GM06990 (cell line): ENCODE measurements around the gene OR56B1.
"Not testable (repeated sequence)": the region's sequence is repeated elsewhere in the genome, so short reads cannot be mapped to it uniquely, and the experiment has no call there.

Experiments used
- DNase-seq: peaks from one replicate; pipeline ENCODE4 v3.0.0-alpha.2; 2011; ENCODE audit not compliant: insufficient read length; ENCODE audit errors: extremely low read depth
- H3K27me3 ChIP-seq: replicated peaks from 2 replicates; pipeline ENCODE4 v1.6.0; 2011; ENCODE audit warnings: low read length; ENCODE audit not compliant: control insufficient read depth, insufficient read depth
- H3K36me3 ChIP-seq: 2 replicates; pipeline ENCODE4 v1.5.1; 2011; ENCODE audit warnings: low read length; ENCODE audit not compliant: control insufficient read depth, insufficient read depth
- H3K4me3 ChIP-seq: replicated peaks from 2 replicates; pipeline ENCODE4 v1.5.1; 2011; ENCODE audit warnings: low read depth, mild to moderate bottlenecking, control low read depth, low read length
- TF ChIP-seq, protein P1 (sequence below): IDR thresholded peaks from 2 replicates; pipeline ENCODE4 v1.5.1; 2011; ENCODE audit warnings: low read length, control low read depth, mild to moderate bottlenecking, inconsistent platforms; ENCODE audit not compliant: insufficient read depth, poor library complexity, severe bottlenecking

The OR56B1 gene

GRCh38 chr11:5736396-5736795, at the start of gene OR56B1:
Gene OR56B1 (plus strand): TSS chr11:5736448. CDS start chr11:5736517, 69 bp downstream.
- H3K4me3 ChIP-seq, result no peak within 1 kb of the TSS
- DNase-seq, result no peak
- no peaks in the 10 kb centered on the region for H3K36me3 ChIP-seq
- TF ChIP-seq, protein P1, sequence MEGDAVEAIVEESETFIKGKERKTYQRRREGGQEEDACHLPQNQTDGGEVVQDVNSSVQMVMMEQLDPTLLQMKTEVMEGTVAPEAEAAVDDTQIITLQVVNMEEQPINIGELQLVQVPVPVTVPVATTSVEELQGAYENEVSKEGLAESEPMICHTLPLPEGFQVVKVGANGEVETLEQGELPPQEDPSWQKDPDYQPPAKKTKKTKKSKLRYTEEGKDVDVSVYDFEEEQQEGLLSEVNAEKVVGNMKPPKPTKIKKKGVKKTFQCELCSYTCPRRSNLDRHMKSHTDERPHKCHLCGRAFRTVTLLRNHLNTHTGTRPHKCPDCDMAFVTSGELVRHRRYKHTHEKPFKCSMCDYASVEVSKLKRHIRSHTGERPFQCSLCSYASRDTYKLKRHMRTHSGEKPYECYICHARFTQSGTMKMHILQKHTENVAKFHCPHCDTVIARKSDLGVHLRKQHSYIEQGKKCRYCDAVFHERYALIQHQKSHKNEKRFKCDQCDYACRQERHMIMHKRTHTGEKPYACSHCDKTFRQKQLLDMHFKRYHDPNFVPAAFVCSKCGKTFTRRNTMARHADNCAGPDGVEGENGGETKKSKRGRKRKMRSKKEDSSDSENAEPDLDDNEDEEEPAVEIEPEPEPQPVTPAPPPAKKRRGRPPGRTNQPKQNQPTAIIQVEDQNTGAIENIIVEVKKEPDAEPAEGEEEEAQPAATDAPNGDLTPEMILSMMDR, result no peak
- H3K27me3 ChIP-seq, result no peaks in the 10 kb centered on the region

DNA sequence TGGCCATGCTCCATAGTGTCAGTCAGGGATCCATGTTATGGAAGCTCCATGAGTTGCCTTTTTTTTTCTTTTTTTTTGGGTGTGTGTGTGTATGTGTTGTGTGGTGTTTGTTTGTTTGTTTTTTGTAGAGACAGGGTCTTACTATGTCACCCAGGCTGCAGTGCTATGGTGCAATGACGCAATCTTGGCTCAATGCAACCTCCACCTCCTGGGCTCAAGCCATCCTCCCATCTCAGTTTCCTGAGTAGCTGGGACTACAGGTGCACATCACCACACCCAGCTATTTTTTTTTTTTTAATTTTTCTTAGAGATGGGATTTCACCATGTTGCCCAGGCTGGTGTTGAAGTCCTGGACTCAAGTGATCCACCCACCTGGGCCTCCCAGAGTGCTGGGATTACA, 47.8 kb upstream of the OR56B1 start:
- Histone ChIP-seq H3K36me3 (no peaks in the 10 kb centered on the region; the same call in 1 of the 2 replicates), H3K4me3 (no peak overlapping the region), H3K27me3 (no peaks in the 10 kb centered on the region)
- TF ChIP-seq, protein P1, result no peak
- DNase-seq, result no peak

- no peaks in the 10 kb centered on the region for H3K27me3 ChIP-seq
- DNase-seq, result peak; percentile 71
- TF ChIP-seq, protein P1, result no peak
- peak within 1 kb of the TSS; percentile 64 for H3K4me3 ChIP-seq
- H3K36me3 ChIP-seq, result no peaks in the 10 kb centered on the region; the same call in 1 of the 2 replicates
These were observed 46.7 kb upstream of the OR56B1 start, which contains the start of gene TRIM22 for GRCh38 chr11:5689551-5689983. Gene TRIM22 (plus strand): TSS chr11:5689790. CDS start chr11:5696233, 6,443 bp downstream.

- Histone ChIP-seq H3K4me3 (peak overlapping the region; percentile 64), H3K36me3 (no peaks in the 10 kb centered on the region; the same call in 1 of the 2 replicates), H3K27me3 (no peaks in the 10 kb centered on the region)
- DNase-seq, result no peak
- TF ChIP-seq, protein P1, result no peak
These were observed 46.0 kb upstream of the OR56B1 start for GRCh38 chr11:5690216-5690615.

DNA sequence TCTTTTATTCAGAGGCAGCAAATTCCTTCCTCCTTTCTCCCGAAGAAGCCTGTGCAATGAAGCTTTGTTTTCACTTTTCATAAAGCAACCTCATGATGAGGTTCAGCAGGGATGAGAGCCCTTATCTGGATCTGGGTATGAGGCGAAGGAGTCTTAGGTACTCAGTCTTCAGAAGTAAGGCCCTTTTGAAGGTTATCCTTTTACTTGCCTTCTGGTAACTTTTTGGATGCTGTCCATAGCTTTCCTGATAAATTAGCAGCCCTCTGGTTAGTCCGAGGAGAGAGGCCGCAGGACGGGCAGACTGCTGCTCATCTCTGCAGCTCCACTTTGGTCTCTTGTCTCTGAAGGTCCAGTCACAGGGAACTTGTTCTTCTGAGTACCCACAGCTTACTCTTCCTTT, 45.5 kb upstream of the OR56B1 start:
- Histone ChIP-seq H3K4me3 (peak overlapping the region; percentile 64), H3K27me3 (no peaks in the 10 kb centered on the region), H3K36me3 (peaks cover under 1% of the 10 kb centered on the region)
- TF ChIP-seq, protein P1, result no peak
- DNase-seq, result no peak

DNA sequence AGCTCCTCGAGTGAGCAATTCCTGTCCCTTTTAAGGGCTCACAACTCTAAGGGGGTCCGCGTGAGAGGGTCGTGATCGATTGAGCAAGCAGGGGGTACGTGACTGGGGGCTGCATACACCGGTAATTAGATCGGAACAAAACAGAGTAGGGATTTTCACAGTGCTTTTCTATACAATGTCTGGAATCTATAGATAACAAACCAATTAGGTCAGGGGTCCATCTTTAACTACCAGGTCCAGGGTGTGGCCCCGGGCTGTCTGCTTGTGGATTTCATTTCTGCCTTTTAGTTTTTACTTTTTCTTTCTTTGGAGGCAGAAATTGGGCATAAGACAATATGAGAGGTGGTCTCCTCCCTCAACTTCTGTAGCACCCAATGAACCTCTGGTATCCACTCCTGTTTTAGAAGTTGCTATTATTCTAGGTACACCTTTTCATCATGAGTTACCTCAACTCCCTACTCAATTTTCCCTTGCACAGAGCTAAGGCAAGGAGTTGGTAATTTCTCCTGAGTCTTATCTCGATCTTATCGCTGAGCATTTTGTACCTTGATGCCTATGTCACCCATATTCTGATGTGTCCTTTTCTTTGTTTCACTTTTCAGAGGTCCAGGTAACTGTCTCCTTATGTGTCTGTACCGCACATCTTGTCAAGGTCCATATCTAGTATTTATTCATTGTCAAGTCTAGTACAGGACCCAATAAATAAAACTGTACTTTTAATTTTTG, 44.8 kb upstream of the OR56B1 start:
- not testable (repeated sequence) for DNase-seq, H3K36me3 ChIP-seq, H3K27me3 ChIP-seq
- H3K4me3 ChIP-seq, result peak overlapping the region; percentile 64
